Left ventricle myocardium superior (tissue), 1 donor: ENCODE results near the gene CCDC43. TPM values are rescaled to one million over a fixed set of nuclear protein-coding genes. Genes with fewer than 3 reads are reported as not detected.
A peak's percentile ranks its signal among the peaks of the same experiment; 100 is the strongest.
"Not testable (repeated sequence)": the region's sequence is repeated elsewhere in the genome, so short reads cannot be mapped to it uniquely, and the experiment has no call there.

Source experiments
- ATAC-seq: fragments of 200-7000 bp; cut with Tn5 transposase; one replicate; pipeline ENCODE4 v1.9.1; 2020; ENCODE audit warnings: mild to moderate bottlenecking, moderate library complexity
- DNase-seq: peaks from one replicate; pipeline ENCODE4 v3.0.0-alpha.2; 2020
- intact Hi-C: fragments of 100-400 bp; cut with micrococcal nuclease; formaldehyde crosslinking; loops from one replicate; pipeline ENCODE4 v1.11.0; 2022
- total RNA-seq: library from RNA; stranded (reverse); fragmentation: NEBNext Ultra II Directional; extraction: Animal tissue kit (Norgen Biotek cat#: 25700); gene quantifications from one replicate; pipeline ENCODE4 v1.2.1, GENCODE V29; 2021
- donor health status: DM: no; HTN: yes; CAD: no; lungs with severe emphysema.

CCDC43 gene
- total RNA-seq, 1 donor from 2014 or later = 31.0 TPM

- no peak for ATAC-seq
- intact Hi-C loops = no loop called here
- DNase-seq = no peak
Measured at GRCh38 chr17:44677136-44677535, 12.4 kb downstream of the CCDC43 start.

- DNase-seq (no peak), ATAC-seq (no peak)
- intact Hi-C loops = no loop called here
Measured at GRCh38 chr17:44673893-44674292, 15.7 kb downstream of the CCDC43 start.

DNA sequence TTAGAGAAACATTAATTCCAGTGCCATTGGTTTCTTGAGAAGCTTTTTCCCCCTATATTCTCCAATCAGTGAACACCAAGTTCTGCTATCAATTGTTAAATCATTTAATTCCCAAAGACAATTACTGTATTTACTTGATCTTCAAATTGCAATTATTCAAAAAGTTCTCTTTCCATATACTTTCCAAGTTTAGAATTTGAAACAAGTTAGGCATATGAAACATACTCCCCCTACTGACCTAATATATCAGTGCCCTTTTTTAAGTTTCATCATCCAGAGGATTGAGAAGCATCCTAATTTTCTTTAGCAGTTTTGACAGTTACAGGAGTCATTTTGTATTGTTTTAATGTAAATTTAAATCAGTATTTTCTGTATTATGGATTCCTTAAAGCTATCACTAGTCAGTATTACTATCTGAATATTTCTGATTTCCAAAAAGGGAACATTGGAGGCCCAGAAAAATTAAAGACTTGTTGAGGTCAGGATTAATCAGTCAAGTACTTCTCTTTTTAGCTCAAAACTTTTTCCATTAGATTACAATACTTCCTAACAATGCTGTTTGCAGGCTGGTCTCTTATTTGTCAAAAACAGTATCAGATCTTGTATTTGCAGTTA lies 17.0 kb downstream of the CCDC43 start:
- no peak for ATAC-seq
- intact Hi-C loops = no loop called here
- DNase-seq = no peak

DNA sequence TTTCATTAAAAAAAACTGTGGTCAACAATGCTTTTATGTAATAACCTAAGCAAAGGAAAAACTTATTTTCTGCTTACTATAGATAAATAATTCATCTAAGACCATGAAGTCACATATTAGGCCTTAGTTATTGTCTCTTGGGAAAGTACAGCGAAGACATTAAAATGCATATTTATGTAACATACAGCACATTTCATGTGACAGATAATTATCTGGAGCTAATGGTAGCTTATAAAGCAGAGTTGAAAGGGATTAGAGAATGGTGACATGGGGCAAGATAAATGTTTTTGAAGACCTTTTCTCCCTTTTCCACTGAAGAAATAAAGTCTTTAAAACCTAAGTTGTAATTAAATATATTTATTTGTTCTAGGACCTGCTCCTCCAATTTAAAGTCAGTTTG lies 23.6 kb downstream of the CCDC43 start:
- DNase-seq = no peak
- ATAC-seq = no peak
- intact Hi-C loops = no loop called here

- DNase-seq (no peak), ATAC-seq (no peak)
- intact Hi-C loops = no loop called here
Measured at GRCh38 chr17:44664867-44665266, 24.7 kb downstream of the CCDC43 start.

- ATAC-seq = no peak
- intact Hi-C loops = no loop called here
- DNase-seq = no peak
Measured at GRCh38 chr17:44663095-44663494, 26.5 kb downstream of the CCDC43 start.

DNA sequence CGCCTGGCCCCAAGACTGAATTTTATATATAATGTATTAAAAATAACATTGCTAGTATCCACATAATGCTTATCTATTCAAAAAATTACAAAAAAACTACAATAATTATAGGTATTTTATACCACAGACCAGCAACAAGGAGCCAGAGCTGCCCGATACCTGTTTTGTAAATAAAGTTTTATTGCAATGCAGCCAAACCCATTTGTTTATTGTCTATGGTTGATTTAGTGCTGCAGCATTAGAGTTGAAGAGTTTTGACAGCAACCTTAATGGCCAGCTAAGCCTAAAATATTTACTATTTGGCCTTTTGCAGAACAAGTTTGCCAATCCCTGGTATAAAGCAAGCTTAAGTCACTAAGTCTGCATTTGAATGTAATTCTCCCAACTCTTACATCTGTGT lies 27.7 kb downstream of the CCDC43 start:
- no peak for DNase-seq
- ATAC-seq = no peak
- intact Hi-C loops = no loop called here

GRCh38 chr17:44655983-44656710 lies 33.4 kb downstream of the CCDC43 start, which contains the start of gene MEIOC:
Gene MEIOC (plus strand): TSS chr17:44656468. CDS start chr17:44656614, 146 bp downstream.
- ATAC-seq = no peak
- intact Hi-C loops = no loop called here
- no peak for DNase-seq

DNA sequence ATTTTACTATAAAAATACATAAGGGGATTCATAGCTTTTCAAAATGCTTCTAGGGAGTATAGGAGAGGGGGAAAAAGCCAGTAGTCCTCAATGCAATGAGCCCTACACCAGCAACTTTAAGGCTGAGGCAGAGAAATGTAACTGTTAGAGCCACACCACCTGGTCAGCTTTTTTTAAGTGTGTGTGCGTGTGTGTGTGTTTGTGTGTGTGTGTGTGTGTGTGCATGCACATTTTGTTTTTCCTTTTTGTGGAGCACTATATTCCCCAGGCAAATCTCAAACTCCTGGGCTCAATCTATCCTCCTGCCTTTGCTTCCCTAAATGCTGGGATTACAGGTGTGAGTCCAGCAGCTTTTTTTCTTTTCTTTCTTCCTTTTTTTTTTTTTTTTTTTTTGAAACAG lies 35.6 kb downstream of the CCDC43 start:
- ATAC-seq (no peak), DNase-seq (no peak)
- intact Hi-C loops = no loop called here

GRCh38 chr17:44653384-44653783 lies 36.2 kb downstream of the CCDC43 start:
- intact Hi-C loops = no loop called here
- ATAC-seq = no peak

GRCh38 chr17:44652727-44653126 lies 36.8 kb downstream of the CCDC43 start:
- DNase-seq (no peak), ATAC-seq (no peak)
- intact Hi-C loops = no loop called here

More at GRCh38 chr17:44653384-44653783, 36.2 kb downstream of the CCDC43 start:
- no peak for DNase-seq

DNA sequence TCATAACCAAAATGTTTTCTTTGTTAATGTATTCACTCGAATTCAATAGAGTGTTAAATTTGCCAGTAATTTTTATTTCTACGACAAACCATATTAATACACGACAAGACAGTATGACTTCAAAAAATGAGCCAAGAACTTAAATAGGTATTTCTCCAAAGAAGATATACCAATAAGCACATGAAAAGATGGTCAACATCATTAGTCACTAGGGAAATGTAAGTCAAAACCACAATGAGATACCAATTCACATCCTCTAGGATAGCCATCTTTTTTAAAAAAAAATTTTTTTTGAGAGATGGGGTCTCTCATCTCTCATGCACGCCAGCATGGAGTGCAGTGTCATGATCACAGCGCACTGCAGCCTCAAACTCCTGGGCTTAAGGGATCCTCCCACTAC lies 38.3 kb downstream of the CCDC43 start:
- DNase-seq (no peak), ATAC-seq (no peak)
- intact Hi-C loops = no loop called here

DNA sequence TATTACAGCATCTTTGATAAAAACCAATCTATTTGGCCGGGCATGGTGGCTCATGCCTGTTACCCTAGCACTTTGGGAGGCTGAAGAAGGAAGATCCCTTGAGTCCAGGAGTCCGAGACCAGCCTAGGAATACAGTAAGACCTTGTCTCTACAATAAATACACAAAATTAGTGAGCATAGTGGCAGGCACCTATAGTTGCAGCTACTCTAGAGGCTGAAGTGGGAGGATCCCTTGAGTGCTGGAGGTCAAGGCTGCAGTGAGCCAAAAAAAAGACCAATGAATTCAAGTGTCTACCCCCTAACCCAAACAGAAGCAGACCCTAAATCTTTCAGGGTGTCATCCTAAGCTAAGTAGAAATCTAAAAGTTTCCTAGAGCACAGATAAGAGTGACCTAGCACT lies 40.6 kb downstream of the CCDC43 start:
- intact Hi-C loops = no loop called here
- no peak for DNase-seq
- ATAC-seq = no peak

DNA sequence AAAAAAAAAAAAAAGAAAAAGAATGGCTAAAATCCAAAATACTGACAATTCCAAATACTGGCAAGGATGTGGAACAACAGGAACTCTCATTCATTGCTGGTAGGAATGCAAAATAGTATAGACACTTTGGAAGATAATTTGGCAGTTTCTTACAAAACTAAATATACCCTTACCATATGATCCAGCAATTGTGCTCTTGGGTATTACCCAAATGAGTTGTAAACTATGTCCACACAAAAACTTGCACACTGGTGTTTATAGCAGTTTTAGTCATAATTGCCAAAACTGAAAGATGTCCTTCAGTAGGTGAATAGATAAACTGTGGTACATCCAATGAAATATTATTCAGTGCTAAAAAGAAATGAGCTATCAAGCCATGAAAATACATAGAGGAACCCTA lies 41.8 kb downstream of the CCDC43 start:
- intact Hi-C loops = no loop called here
- DNase-seq = no peak
- ATAC-seq = no peak

DNA sequence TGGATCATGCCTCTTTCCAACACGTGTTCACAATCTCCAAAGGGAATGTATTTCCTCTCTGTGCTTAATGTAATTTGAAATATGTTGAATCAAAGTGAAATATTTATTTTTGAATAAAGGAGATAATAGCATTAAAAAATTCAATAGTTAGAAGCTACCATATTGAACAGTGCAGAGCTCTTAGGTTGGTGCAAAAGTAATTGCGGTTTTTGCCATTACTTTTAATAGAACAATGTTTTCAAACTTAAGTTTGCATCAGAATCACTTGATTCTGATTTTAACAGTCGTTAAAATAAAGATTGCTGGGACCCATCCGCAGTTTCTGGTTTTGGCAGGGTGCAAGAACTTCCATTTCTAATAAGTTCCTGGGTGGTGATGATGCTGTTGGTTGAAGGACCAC lies 43.3 kb downstream of the CCDC43 start:
- DNase-seq (no peak), ATAC-seq (no peak)
- intact Hi-C loops = no loop called here

DNA sequence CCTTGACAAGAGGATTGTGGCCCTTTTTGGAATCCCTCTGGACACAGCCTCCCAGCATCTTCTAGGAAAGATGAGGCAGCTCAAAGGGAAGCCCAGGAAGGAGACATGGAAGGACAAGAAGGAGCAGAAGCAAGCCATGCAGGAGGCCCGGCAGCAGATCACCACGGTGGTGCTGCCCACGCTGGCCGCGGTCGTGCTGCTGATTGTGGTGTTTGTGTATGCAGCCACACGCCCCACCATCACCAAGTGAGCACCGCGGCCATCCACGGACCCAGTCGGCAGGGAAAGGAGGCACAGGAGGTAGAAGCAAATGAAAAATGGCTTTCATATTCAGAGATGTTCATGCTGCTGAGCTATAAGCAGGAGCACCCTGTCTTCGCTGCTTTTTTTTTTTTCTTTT lies 44.2 kb downstream of the CCDC43 start:
- no peak for ATAC-seq
- intact Hi-C loops = no loop called here
- DNase-seq = no peak

DNA sequence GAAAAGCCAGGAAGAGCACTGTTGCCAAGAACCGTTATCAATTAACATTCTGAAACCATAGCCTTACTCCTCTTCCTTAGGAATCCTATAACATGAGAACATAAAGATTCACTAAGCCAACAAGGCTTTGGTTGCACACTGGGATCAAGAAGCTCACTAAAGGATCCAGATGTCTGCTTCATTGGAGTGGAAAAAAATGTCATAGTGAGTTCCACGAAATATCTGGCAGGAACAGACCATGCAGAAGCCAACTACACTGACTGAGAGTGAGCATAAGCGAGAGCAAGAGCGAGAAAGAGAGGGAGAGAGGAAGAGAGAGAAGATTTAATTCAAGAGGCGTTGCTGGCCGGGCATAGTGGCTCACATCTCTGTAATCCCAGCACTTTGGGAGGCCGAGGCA lies 46.7 kb downstream of the CCDC43 start:
- DNase-seq = no peak
- peak; percentile 62 for ATAC-seq
- intact Hi-C loops = no loop called here

- intact Hi-C loops = loop anchor here (5.0 kb wide), 1 partner anchor 105 kb away; no protein-coding TSS in a partner anchor
- ATAC-seq (no peak), DNase-seq (no peak)
Measured at GRCh38 chr17:44637066-44637465, 52.5 kb downstream of the CCDC43 start.

GRCh38 chr17:44636562-44636961 lies 53.0 kb downstream of the CCDC43 start:
- DNase-seq (no peak), ATAC-seq (peak; percentile 51)
- intact Hi-C loops = loop anchor here (5.0 kb wide), 1 partner anchor 104 kb away; no protein-coding TSS in a partner anchor

DNA sequence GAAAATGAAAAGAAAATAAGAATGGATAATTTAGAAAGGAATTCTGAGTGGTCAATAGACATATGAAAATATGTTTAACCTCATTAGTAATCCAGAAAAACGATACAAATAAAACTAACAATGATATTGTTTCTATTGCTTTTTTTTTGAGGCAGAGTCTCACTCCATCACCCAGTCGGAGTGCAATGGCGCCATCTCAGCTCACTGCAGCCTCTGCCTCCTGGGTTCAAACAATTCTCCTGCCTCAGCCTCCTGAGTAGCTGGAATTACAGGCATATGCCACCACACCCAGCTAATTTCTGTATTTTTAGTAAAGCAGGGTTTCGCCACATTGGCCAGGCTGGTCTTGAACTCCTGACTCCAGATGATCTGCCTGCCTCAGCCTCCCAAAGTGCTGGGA lies 55.2 kb downstream of the CCDC43 start:
- DNase-seq, intact Hi-C loops, ATAC-seq: not testable (repeated sequence)

- DNase-seq (no peak), ATAC-seq (no peak)
- intact Hi-C loops = no loop called here
Measured at GRCh38 chr17:44633998-44634397, 55.6 kb downstream of the CCDC43 start.
